Progenitor cell of endocrine pancreas (in vitro differentiated cells): ENCODE data around the gene SPACDR. TPM values are rescaled to one million over a fixed set of nuclear protein-coding genes. Genes with fewer than 3 reads are reported as not detected.

Experiments
- DNase-seq: peaks from one replicate; pipeline ENCODE4 v3.0.0; 2021; ENCODE audit warnings: low spot score; ENCODE audit not compliant: unreplicated experiment
- H3K27ac Mint-ChIP-seq: 2 replicates; pipeline ENCODE4 v1.8.0; 2021; ENCODE audit warnings: mild to moderate bottlenecking, moderate library complexity, mixed read lengths
- H3K27me3 Mint-ChIP-seq: 2 replicates; pipeline ENCODE4 v1.8.0; 2021; ENCODE audit warnings: mixed read lengths
- H3K36me3 Mint-ChIP-seq: 2 replicates; pipeline ENCODE4 v1.8.0; 2022; ENCODE audit warnings: mixed read lengths; ENCODE audit not compliant: insufficient read depth
- H3K4me1 Mint-ChIP-seq: 2 replicates; pipeline ENCODE4 v1.8.0; 2021; ENCODE audit warnings: low read depth, mixed read lengths
- H3K4me3 Mint-ChIP-seq: 2 replicates; pipeline ENCODE4 v1.8.0; 2021; ENCODE audit warnings: low read depth, mild to moderate bottlenecking, moderate library complexity, mixed read lengths
- H3K9me3 Mint-ChIP-seq: 2 replicates; pipeline ENCODE4 v1.8.0; 2021; ENCODE audit warnings: low read depth, mixed read lengths
- CTCF ChIP-seq: fragments of 200-600 bp; sonication (generic); IDR thresholded peaks from one replicate; pipeline ENCODE4 v1.5.0; 2021; ENCODE audit warnings: antibody characterized with exemption, mild to moderate bottlenecking; ENCODE audit not compliant: unreplicated experiment
- total RNA-seq: library from RNA; stranded (reverse); gene quantifications from 2 replicates; pipeline ENCODE4 v1.2.1, GENCODE V29; 2021

SPACDR gene
- total RNA-seq, 1 donor from 2014 or later: 0.67 TPM

- Mint-ChIP-seq H3K4me1 (no peaks in the 10 kb centered on the region), H3K9me3 (no peaks in the 10 kb centered on the region), H3K27ac (no peak overlapping the region), H3K36me3 (no peaks in the 10 kb centered on the region), H3K27me3 (peaks cover 4% of the 10 kb centered on the region), H3K4me3 (no peak overlapping the region)
- no peak for DNase-seq
- TF ChIP-seq CTCF: no peak
Observed at GRCh38 chr7:100418930-100419659, 45.0 kb downstream of the SPACDR start.

- H3K4me1 Mint-ChIP-seq: no peaks in the 10 kb centered on the region
- no peak for TF ChIP-seq CTCF
- H3K9me3 Mint-ChIP-seq: no peaks in the 10 kb centered on the region
- no peak for DNase-seq
- no peaks in the 10 kb centered on the region for H3K36me3 Mint-ChIP-seq
- H3K27me3 Mint-ChIP-seq: peaks cover 16% of the 10 kb centered on the region
- H3K4me3 Mint-ChIP-seq: no peak overlapping the region
- H3K27ac Mint-ChIP-seq: no peak overlapping the region
Observed at GRCh38 chr7:100415448-100415847, 48.6 kb downstream of the SPACDR start.

- no peak for TF ChIP-seq CTCF
- Mint-ChIP-seq H3K4me3 (no peak overlapping the region), H3K9me3 (no peaks in the 10 kb centered on the region), H3K36me3 (no peaks in the 10 kb centered on the region), H3K27me3 (peaks cover 16% of the 10 kb centered on the region), H3K4me1 (no peaks in the 10 kb centered on the region), H3K27ac (no peak overlapping the region)
- DNase-seq: no peak
Observed at GRCh38 chr7:100413889-100414288, 50.2 kb downstream of the SPACDR start.

- Mint-ChIP-seq H3K36me3 (no peaks in the 10 kb centered on the region), H3K27me3 (peaks cover 16% of the 10 kb centered on the region), H3K4me3 (no peak overlapping the region), H3K9me3 (no peaks in the 10 kb centered on the region), H3K4me1 (no peaks in the 10 kb centered on the region), H3K27ac (no peak overlapping the region)
- no peak for DNase-seq
- TF ChIP-seq CTCF: no peak
Observed at GRCh38 chr7:100413346-100413745, 50.7 kb downstream of the SPACDR start.

GRCh38 chr7:100411101-100411500 lies 53.0 kb downstream of the SPACDR start:
- Mint-ChIP-seq H3K27ac (no peak overlapping the region), H3K9me3 (no peaks in the 10 kb centered on the region), H3K36me3 (no peaks in the 10 kb centered on the region), H3K4me1 (peaks cover 10% of the 10 kb centered on the region), H3K27me3 (peaks cover 22% of the 10 kb centered on the region), H3K4me3 (no peak overlapping the region)
- TF ChIP-seq CTCF: no peak
- no peak for DNase-seq
